ENCODE measurements around the gene KCNE4.

DNA sequence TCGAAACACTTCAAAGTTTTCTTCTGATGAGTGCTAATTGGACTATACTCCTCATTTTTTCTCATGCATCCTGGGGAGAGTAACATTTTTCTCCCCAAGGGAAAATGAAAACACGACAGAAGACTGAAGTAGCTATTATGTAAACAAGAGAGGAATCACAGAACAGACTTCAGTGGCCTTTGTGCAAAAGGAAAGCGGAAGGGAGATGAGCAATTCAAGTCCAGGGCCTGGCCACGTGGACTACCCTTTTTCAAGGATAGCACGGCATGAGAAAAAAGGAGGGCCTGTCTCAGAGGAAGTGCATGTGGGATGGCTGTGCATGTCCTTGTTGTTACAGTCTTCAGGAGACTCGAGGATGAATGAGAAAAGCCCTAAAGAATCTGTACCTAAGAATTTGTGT lies 43.8 kb upstream of the KCNE4 start:
- TF ChIP-seq, protein P1, sequence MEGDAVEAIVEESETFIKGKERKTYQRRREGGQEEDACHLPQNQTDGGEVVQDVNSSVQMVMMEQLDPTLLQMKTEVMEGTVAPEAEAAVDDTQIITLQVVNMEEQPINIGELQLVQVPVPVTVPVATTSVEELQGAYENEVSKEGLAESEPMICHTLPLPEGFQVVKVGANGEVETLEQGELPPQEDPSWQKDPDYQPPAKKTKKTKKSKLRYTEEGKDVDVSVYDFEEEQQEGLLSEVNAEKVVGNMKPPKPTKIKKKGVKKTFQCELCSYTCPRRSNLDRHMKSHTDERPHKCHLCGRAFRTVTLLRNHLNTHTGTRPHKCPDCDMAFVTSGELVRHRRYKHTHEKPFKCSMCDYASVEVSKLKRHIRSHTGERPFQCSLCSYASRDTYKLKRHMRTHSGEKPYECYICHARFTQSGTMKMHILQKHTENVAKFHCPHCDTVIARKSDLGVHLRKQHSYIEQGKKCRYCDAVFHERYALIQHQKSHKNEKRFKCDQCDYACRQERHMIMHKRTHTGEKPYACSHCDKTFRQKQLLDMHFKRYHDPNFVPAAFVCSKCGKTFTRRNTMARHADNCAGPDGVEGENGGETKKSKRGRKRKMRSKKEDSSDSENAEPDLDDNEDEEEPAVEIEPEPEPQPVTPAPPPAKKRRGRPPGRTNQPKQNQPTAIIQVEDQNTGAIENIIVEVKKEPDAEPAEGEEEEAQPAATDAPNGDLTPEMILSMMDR (IDR thresholded peaks at IDR 0.05): no peak
- no peak for TF ChIP-seq POLR2A (IDR thresholded peaks at IDR 0.05)

Measured in right lobe of liver (tissue), 4 donors.